DOHH2 (cell line): ENCODE results near the gene COL19A1.

Experiments
- CTCF ChIP-seq: fragments of 200-600 bp; sonication (generic); IDR thresholded peaks from one replicate; pipeline ENCODE4 v1.5.1; 2014; ENCODE audit warnings: antibody characterized with exemption, mild to moderate bottlenecking, low read depth, low read length; ENCODE audit not compliant: poor library complexity, severe bottlenecking
- EZH2phosphoT487 ChIP-seq: fragments of 200-600 bp; sonication (generic); IDR thresholded peaks from 2 replicates; pipeline ENCODE4 v1.6.1; 2017; ENCODE audit warnings: borderline replicate concordance, mild to moderate bottlenecking, antibody characterized with exemption, low read length, moderate library complexity, mixed read lengths

GRCh38 chr6:69987550-69987949 is 121.2 kb downstream of the COL19A1 start:
- TF ChIP-seq CTCF (no peak), EZH2phosphoT487 (no peak)
